ENCODE measurements around the gene RUBCN. TPM values are rescaled to one million over a fixed set of nuclear protein-coding genes. Genes with fewer than 3 reads are reported as not detected.

RUBCN gene
- total and polyA plus RNA-seq, 12 donors = 9.7 to 51.4 (median 33.6) TPM

DNA sequence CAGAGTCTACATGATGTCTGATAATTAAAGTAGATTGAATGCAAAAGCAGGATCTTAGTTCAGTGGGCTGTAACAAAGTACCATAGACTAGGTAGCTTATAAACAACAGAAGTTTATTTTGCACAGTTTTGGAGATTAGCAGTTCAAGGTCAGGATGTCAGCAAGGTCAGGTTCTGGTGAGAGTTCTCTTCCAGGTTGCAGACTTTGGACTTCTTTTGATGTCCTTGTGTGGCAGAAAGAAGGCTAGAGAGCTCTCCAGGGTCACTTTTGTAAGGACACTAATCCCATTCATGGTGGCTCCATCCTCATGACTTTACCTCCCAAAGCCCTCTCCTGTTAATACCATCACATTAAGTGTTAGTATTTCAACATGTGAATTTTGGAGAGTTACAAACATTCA lies 25.1 kb upstream of the RUBCN start:
- Histone ChIP-seq H3K36me3 (peaks cover 0 to 94% (median 39%) of the 10 kb centered on the region in 9 donors), H3K4me1 (peaks cover 0 to 22% (median 6%) of the 10 kb centered on the region in 9 donors), H3K27me3 (no peaks in the 10 kb centered on the region), H3K27ac (no peak overlapping the region), H3K4me3 (no peak overlapping the region), H3K9me3 (no peaks in the 10 kb centered on the region)
- TF ChIP-seq, protein P1, sequence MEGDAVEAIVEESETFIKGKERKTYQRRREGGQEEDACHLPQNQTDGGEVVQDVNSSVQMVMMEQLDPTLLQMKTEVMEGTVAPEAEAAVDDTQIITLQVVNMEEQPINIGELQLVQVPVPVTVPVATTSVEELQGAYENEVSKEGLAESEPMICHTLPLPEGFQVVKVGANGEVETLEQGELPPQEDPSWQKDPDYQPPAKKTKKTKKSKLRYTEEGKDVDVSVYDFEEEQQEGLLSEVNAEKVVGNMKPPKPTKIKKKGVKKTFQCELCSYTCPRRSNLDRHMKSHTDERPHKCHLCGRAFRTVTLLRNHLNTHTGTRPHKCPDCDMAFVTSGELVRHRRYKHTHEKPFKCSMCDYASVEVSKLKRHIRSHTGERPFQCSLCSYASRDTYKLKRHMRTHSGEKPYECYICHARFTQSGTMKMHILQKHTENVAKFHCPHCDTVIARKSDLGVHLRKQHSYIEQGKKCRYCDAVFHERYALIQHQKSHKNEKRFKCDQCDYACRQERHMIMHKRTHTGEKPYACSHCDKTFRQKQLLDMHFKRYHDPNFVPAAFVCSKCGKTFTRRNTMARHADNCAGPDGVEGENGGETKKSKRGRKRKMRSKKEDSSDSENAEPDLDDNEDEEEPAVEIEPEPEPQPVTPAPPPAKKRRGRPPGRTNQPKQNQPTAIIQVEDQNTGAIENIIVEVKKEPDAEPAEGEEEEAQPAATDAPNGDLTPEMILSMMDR (IDR thresholded peaks at IDR 0.05) = no peak
- no peak for ATAC-seq
- DNase-seq = no peak
- intact Hi-C loops (cut with DNase I) = no loop called here

GRCh38 chr3:197758512-197758911 lies 21.8 kb upstream of the RUBCN start:
- ATAC-seq = peak in 2 of 8 donors; percentile 56 to 95
- intact Hi-C loops (cut with DNase I) = no loop called here
- TF ChIP-seq, protein P1 (IDR thresholded peaks at IDR 0.05) = no peak

DNA sequence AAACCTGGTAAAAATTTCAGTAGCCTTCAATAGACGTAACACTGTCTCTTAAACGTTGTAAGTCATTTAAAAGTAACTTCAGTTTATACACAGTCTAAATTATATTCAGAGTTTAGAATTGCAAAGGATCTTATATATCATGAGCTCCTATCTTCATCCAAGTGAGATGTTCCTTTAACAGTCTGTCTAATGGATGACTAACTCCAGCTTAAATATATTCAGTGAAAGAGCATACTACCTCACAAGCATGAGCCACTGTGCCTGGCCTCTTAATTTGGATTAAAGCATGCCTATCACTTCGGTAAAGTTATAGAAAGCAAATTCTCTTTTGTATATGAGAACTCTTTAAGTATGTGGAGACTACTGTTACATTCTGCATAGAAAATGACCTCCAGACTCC lies 20.0 kb upstream of the RUBCN start:
- TF ChIP-seq, protein P1 (IDR thresholded peaks at IDR 0.05) = no peak
- 86 to 88% methylated on average over 3 of the region's 3 CpGs for WGBS, 2 donors
- DNase-seq = no peak
- Histone ChIP-seq H3K27ac (peak overlapping the region in 1 of 10 donors; percentile 1), H3K9me3 (no peaks in the 10 kb centered on the region), H3K4me1 (peaks cover 4 to 59% (median 36%) of the 10 kb centered on the region in 9 donors), H3K27me3 (no peaks in the 10 kb centered on the region), H3K36me3 (peaks cover 0 to 50% (median 12%) of the 10 kb centered on the region in 9 donors), H3K4me3 (no peak overlapping the region)
- no peak for ATAC-seq
- intact Hi-C loops (cut with DNase I) = no loop called here

More at GRCh38 chr3:197758512-197758911, 21.8 kb upstream of the RUBCN start:
- 73 to 75% methylated on average over 4 of the region's 4 CpGs for WGBS, 2 donors
- peaks cover 0 to 41% (median 18%) of the 10 kb centered on the region in 9 donors for H3K4me1 ChIP-seq
- no peaks in the 10 kb centered on the region for H3K9me3 ChIP-seq
- peaks cover 0 to 68% (median 26%) of the 10 kb centered on the region in 9 donors for H3K36me3 ChIP-seq
- H3K27me3 ChIP-seq = no peaks in the 10 kb centered on the region
- H3K4me3 ChIP-seq = no peak overlapping the region
- H3K27ac ChIP-seq = peak overlapping the region in 6 of 10 donors; percentile 2 to 42 (median 14)
- no peak for DNase-seq

GRCh38 chr3:197753263-197753662 lies 16.6 kb upstream of the RUBCN start:
- TF ChIP-seq, protein P1 (IDR thresholded peaks at IDR 0.05) = peak in 1 of 9 donors; percentile 15
- intact Hi-C loops (cut with DNase I) = loop anchor here in 5 of 10 donors (5.0 kb wide), 2 partner anchors 39 to 41 kb away; partner anchors contain the start of gene LRCH3 (in 5 of the 5)
- Histone ChIP-seq H3K4me3 (no peak overlapping the region), H3K9me3 (no peaks in the 10 kb centered on the region), H3K36me3 (peaks cover 0 to 19% (median 9%) of the 10 kb centered on the region in 9 donors), H3K4me1 (peaks cover 5 to 72% (median 41%) of the 10 kb centered on the region in 9 donors), H3K27me3 (no peaks in the 10 kb centered on the region), H3K27ac (peak overlapping the region in 2 of 10 donors; percentile 18 to 98)
- ATAC-seq = no peak
- WGBS, 2 donors = 82 to 84% methylated on average over 3 of the region's 3 CpGs
- no peak for DNase-seq
